Endodermal cell (in vitro differentiated cells): ENCODE measurements around the gene IFIT1. TPM values are rescaled to one million over a fixed set of nuclear protein-coding genes. Genes with fewer than 3 reads are reported as not detected.
"Not testable (repeated sequence)": the region's sequence is repeated elsewhere in the genome, so short reads cannot be mapped to it uniquely, and the experiment has no call there.

Experiments
- DNase-seq: peaks from one replicate; pipeline ENCODE4 v3.0.0-alpha.2; 2017
- H3K27ac ChIP-seq: 2 replicates; pipeline ENCODE4 v1.5.1; 2013; ENCODE audit warnings: mild to moderate bottlenecking, low read depth, low read length, moderate library complexity
- H3K27me3 ChIP-seq: 2 replicates; pipeline ENCODE4 v1.6.1; 2013; ENCODE audit warnings: mild to moderate bottlenecking, low read length, moderate library complexity; ENCODE audit not compliant: insufficient read depth, control insufficient read depth, poor library complexity, severe bottlenecking
- H3K36me3 ChIP-seq: 2 replicates; pipeline ENCODE4 v1.7.0; 2013; ENCODE audit warnings: mild to moderate bottlenecking, low read length, moderate library complexity; ENCODE audit not compliant: control insufficient read depth, insufficient read depth
- H3K4me1 ChIP-seq: one replicate; pipeline ENCODE4 v1.7.0; 2013; ENCODE audit warnings: low read length; ENCODE audit not compliant: control insufficient read depth, insufficient read depth
- H3K4me3 ChIP-seq: 2 replicates; pipeline ENCODE4 v1.5.1; 2013; ENCODE audit warnings: mild to moderate bottlenecking, low read length, moderate library complexity
- H3K9ac ChIP-seq: 2 replicates; pipeline ENCODE4 v1.6.1; 2013; ENCODE audit warnings: mild to moderate bottlenecking, low read length, moderate library complexity; ENCODE audit not compliant: poor library complexity, severe bottlenecking; ENCODE audit errors: extremely low read depth
- H3K9me3 ChIP-seq: 2 replicates; pipeline ENCODE4 v1.6.1; 2013; ENCODE audit warnings: mild to moderate bottlenecking, low read length, moderate library complexity; ENCODE audit not compliant: control insufficient read depth
- H3K27ac Mint-ChIP-seq: 2 replicates; pipeline ENCODE4 v1.8.0; 2020; ENCODE audit warnings: mixed read lengths
- H3K27me3 Mint-ChIP-seq: 2 replicates; pipeline ENCODE4 v1.8.0; 2021; ENCODE audit warnings: mild to moderate bottlenecking, mixed read lengths; ENCODE audit not compliant: insufficient read depth
- H3K36me3 Mint-ChIP-seq: 2 replicates; pipeline ENCODE4 v1.8.0; 2020; ENCODE audit warnings: low read depth, mixed read lengths
- H3K4me1 Mint-ChIP-seq: 2 replicates; pipeline ENCODE4 v1.8.0; 2020; ENCODE audit warnings: mixed read lengths
- H3K4me3 Mint-ChIP-seq: 2 replicates; pipeline ENCODE4 v1.8.0; 2020; ENCODE audit warnings: mild to moderate bottlenecking, moderate library complexity, mixed read lengths
- H3K9me3 Mint-ChIP-seq: 2 replicates; pipeline ENCODE4 v1.8.0; 2020; ENCODE audit warnings: mild to moderate bottlenecking, mixed read lengths
- CTCF ChIP-seq: fragments of 200-600 bp; sonication (generic); conservative IDR thresholded peaks from 2 replicates; pipeline ENCODE4 v1.5.0; 2021; ENCODE audit warnings: antibody characterized with exemption, mild to moderate bottlenecking
- WGBS, 2 experiments: methylation state at CpG; one replicate each; pipeline versions ENCODE4 v1.1.5 to v1.1.7; 2013; ENCODE audit warnings: missing lambda C conversion rate in 2 of 2, mixed read lengths in 1 of 2; ENCODE audit not compliant: insufficient coverage in 1 of 2, insufficient read length in 1 of 2; 5-methylcytosine and 5-hydroxymethylcytosine counted together
- total RNA-seq, 2 donors: library from RNA; stranded (reverse); fragmentation: NEBNext Ultra II Directional in 1 of 2; extraction: Animal tissue kit (Norgen Biotek cat#: 25700) in 1 of 2; gene quantifications; 2 replicates in 1 of 2; 3 replicates in 1 of 2; pipeline ENCODE4 v1.2.1, GENCODE V29; 2021

IFIT1 gene
- total RNA-seq, 2 donors from 2014 or later: 0.59 TPM; not detected in 1

- H3K9me3 ChIP-seq, H3K27ac ChIP-seq, H3K27me3 ChIP-seq, H3K36me3 Mint-ChIP-seq, H3K4me3 ChIP-seq, DNase-seq, H3K4me3 Mint-ChIP-seq, H3K9ac ChIP-seq, H3K4me1 ChIP-seq, H3K36me3 ChIP-seq, H3K27ac Mint-ChIP-seq, H3K27me3 Mint-ChIP-seq: not testable (repeated sequence)
- H3K4me1 Mint-ChIP-seq: peaks cover 11% of the 10 kb centered on the region
- WGBS, 2 experiments: 92 to 94% methylated on average over 5 of the region's 5 CpGs
- peaks cover 16% of the 10 kb centered on the region for H3K9me3 Mint-ChIP-seq
Measured at GRCh38 chr10:89409282-89409681, 16.9 kb downstream of the IFIT1 start.

GRCh38 chr10:89410551-89410950, 18.1 kb downstream of the IFIT1 start:
- not testable (repeated sequence) for H3K27ac Mint-ChIP-seq, H3K9ac ChIP-seq, H3K27ac ChIP-seq, H3K9me3 ChIP-seq, H3K36me3 ChIP-seq, H3K27me3 ChIP-seq, DNase-seq, H3K4me3 Mint-ChIP-seq, H3K36me3 Mint-ChIP-seq, H3K27me3 Mint-ChIP-seq, H3K4me3 ChIP-seq, H3K4me1 ChIP-seq
- WGBS, 2 experiments: 88 to 100% methylated on average over 3 to 5 of the region's 5 CpGs
- Mint-ChIP-seq H3K9me3 (peaks cover 16% of the 10 kb centered on the region), H3K4me1 (peaks cover 15% of the 10 kb centered on the region)

GRCh38 chr10:89411135-89411534, 18.7 kb downstream of the IFIT1 start:
- H3K9me3 Mint-ChIP-seq: peaks cover 16% of the 10 kb centered on the region
- not testable (repeated sequence) for H3K9me3 ChIP-seq, H3K9ac ChIP-seq, H3K4me3 Mint-ChIP-seq, H3K4me1 ChIP-seq, H3K27ac Mint-ChIP-seq, H3K36me3 ChIP-seq, DNase-seq, H3K36me3 Mint-ChIP-seq, H3K4me3 ChIP-seq, H3K27ac ChIP-seq
- 83 to 97% methylated on average over 1 to 2 of the region's 2 CpGs for WGBS, 2 experiments
- peaks cover 11% of the 10 kb centered on the region for H3K27me3 Mint-ChIP-seq
- peaks cover 15% of the 10 kb centered on the region for H3K4me1 Mint-ChIP-seq
- H3K27me3 ChIP-seq: peaks cover 11% of the 10 kb centered on the region

GRCh38 chr10:89412276-89412675, 19.9 kb downstream of the IFIT1 start:
- H3K27me3 ChIP-seq: peaks cover 14% of the 10 kb centered on the region
- not testable (repeated sequence) for H3K4me3 Mint-ChIP-seq, H3K36me3 Mint-ChIP-seq, DNase-seq, H3K9me3 ChIP-seq, H3K4me3 ChIP-seq, H3K9ac ChIP-seq, H3K4me1 ChIP-seq, H3K36me3 ChIP-seq, H3K27ac Mint-ChIP-seq, H3K27ac ChIP-seq
- Mint-ChIP-seq H3K9me3 (peaks cover 16% of the 10 kb centered on the region), H3K27me3 (peaks cover 15% of the 10 kb centered on the region), H3K4me1 (peaks cover 15% of the 10 kb centered on the region)
- WGBS, 2 experiments: 92 to 95% methylated on average over 8 to 10 of the region's 10 CpGs

- Mint-ChIP-seq H3K27ac (no peak overlapping the region), H3K9me3 (peaks cover 16% of the 10 kb centered on the region), H3K4me3 (peak overlapping the region; percentile 76), H3K4me1 (peaks cover 11% of the 10 kb centered on the region), H3K36me3 (peaks cover 3% of the 10 kb centered on the region), H3K27me3 (peaks cover 15% of the 10 kb centered on the region)
- 95 to 100% methylated on average over 4 to 7 of the region's 7 CpGs for WGBS, 2 experiments
- H3K4me1 ChIP-seq: no peaks in the 10 kb centered on the region
- peaks cover 14% of the 10 kb centered on the region for H3K27me3 ChIP-seq
- peaks cover 8% of the 10 kb centered on the region for H3K9me3 ChIP-seq
- H3K4me3 ChIP-seq: peak overlapping the region; percentile 81
- TF ChIP-seq CTCF: no peak
- H3K27ac ChIP-seq: no peak overlapping the region
- no peak for DNase-seq
- no peak overlapping the region for H3K9ac ChIP-seq
- H3K36me3 ChIP-seq: no peaks in the 10 kb centered on the region
Measured at GRCh38 chr10:89413398-89413912, 21.0 kb downstream of the IFIT1 start.
